HepG2 (cell line): Measurements from ENCODE around the gene FAM120AOS.

ENCODE experiments used
- IRF2 ChIP-seq: IDR thresholded peaks from 2 replicates; pipeline ENCODE4 v1.6.1; 2018; ENCODE audit warnings: missing genetic modification reagents, missing compliant biosample characterization
- JUNB ChIP-seq: sonication (generic); formaldehyde crosslinking; IDR thresholded peaks from 2 replicates; pipeline ENCODE4 v1.8.0; 2022; ENCODE audit warnings: missing genetic modification reagents, mild to moderate bottlenecking, borderline replicate concordance
- MAX ChIP-seq: IDR thresholded peaks from 2 replicates; pipeline ENCODE4 v1.6.1; 2012; ENCODE audit warnings: inconsistent platforms
- MEIS2 ChIP-seq: sonication (generic); formaldehyde crosslinking; IDR thresholded peaks from 2 replicates; pipeline ENCODE4 v1.9.0; 2021; ENCODE audit warnings: mild to moderate bottlenecking, missing genetic modification reagents
- NFAT5 ChIP-seq: sonication (generic); formaldehyde crosslinking; IDR thresholded peaks from 2 replicates; pipeline ENCODE4 v1.4.0; 2020; ENCODE audit warnings: missing genetic modification reagents
- NFE2L2 ChIP-seq: fragments of 150-350 bp; IDR thresholded peaks from 2 replicates; pipeline ENCODE4 v1.6.1; 2014; ENCODE audit warnings: low read length
- ONECUT2 ChIP-seq: sonication (generic); formaldehyde crosslinking; IDR thresholded peaks from 2 replicates; pipeline ENCODE4 v1.4.0; 2020; ENCODE audit warnings: missing genetic modification reagents
- POLR2A ChIP-seq, 2 experiments: IDR thresholded peaks; 2 replicates each; pipeline ENCODE4 v1.6.1; 2011; ENCODE audit warnings: low read depth in 2 of 2, low read length in 2 of 2, mild to moderate bottlenecking in 1 of 2, moderate library complexity in 1 of 2; ENCODE audit not compliant: insufficient read depth in 1 of 2
- ZBTB21 ChIP-seq: sonication (generic); formaldehyde crosslinking; IDR thresholded peaks from 2 replicates; pipeline ENCODE4 v1.4.0; 2020; ENCODE audit warnings: missing genetic modification reagents

- no peak for TF ChIP-seq NFAT5 (CRISPR knock-in tag)
- TF ChIP-seq MEIS2 (CRISPR knock-in tag) = no peak
- TF ChIP-seq IRF2 (CRISPR knock-in tag) = no peak
- no peak for TF ChIP-seq NFE2L2
- no peak for TF ChIP-seq ONECUT2
- no peak for TF ChIP-seq POLR2A (IDR thresholded peaks at IDR 0.05; ENCODE audit: insufficient read depth in 1 of 2, low read depth in 2 of 2, low read length in 2 of 2)
- no peak for TF ChIP-seq ZBTB21 (CRISPR knock-in tag)
- TF ChIP-seq JUNB (CRISPR knock-in tag) = no peak
- TF ChIP-seq MAX = no peak
Measured at GRCh38 chr9:93417538-93417937, 35.8 kb downstream of the FAM120AOS start.
